HCT116 (cell line): ENCODE results near the gene ZNF107. TPM values are rescaled to one million over a fixed set of nuclear protein-coding genes. Genes with fewer than 3 reads are reported as not detected.

ENCODE experiments used
- ATAC-seq: fragments of 200-7000 bp; cut with Tn5 transposase; 2 replicates; pipeline ENCODE4 v1.9.1; 2020; ENCODE audit warnings: mild to moderate bottlenecking, moderate library complexity
- BruUV-seq: library from RNA; stranded (reverse); fragments of 400-500 nt; replicated peaks from 2 replicates; lab custom pipeline; 2021; lab: Mats Ljungman, UMichigan
- CTCF ChIA-PET: fragments of 300-600 bp; sonication (Branson Sonifier 250); formaldehyde crosslinking; loops from one replicate; lab custom pipeline; 2021; ENCODE audit warnings: antibody characterized with exemption; lab: Charles Lee
- POLR2A ChIA-PET: fragments of 300-600, 350-600 bp; sonication (Branson Sonifier 250); formaldehyde crosslinking; loops from one replicate; lab custom pipeline; 2021; ENCODE audit warnings: antibody characterized with exemption; lab: Charles Lee
- RAD21 ChIA-PET, 2 experiments: fragments of 300-600 bp; sonication (Branson Sonifier 250); formaldehyde crosslinking; loops; one replicate each; lab custom pipeline; 2023; ENCODE audit warnings: low total read pairs in 2 of 2; ENCODE audit not compliant: uncharacterized antibody in 2 of 2, unreplicated experiment in 2 of 2, low non-redundant PET in 1 of 2; lab: Charles Lee
- DNase-seq: peaks from one replicate; pipeline ENCODE4 v3.0.0-alpha.2; 2010; ENCODE audit warnings: low read depth, low spot score
- H2AFZ ChIP-seq: fragments of 200-600 bp; shearing (Covaris generic), sonication (generic); 2 replicates; pipeline ENCODE4 v1.6.1; 2017; ENCODE audit warnings: low read depth, mixed run types, mixed read lengths, antibody characterized with exemption, low read length; ENCODE audit not compliant: poor library complexity, severe bottlenecking
- H3K27ac ChIP-seq: 2 replicates; pipeline ENCODE4 v1.5.1; 2012; ENCODE audit warnings: low read depth, low read length
- H3K27me3 ChIP-seq: fragments of 200-600 bp; sonication (generic); 2 replicates; pipeline ENCODE4 v1.6.1; 2016; ENCODE audit warnings: mixed run types, low read length, mixed read lengths; ENCODE audit not compliant: insufficient read depth
- H3K36me3 ChIP-seq, 2 experiments: fragments of 200-500 bp in 1 of 2; fragments of 200-600 bp in 1 of 2; sonication (Bioruptor generic) in 1 of 2; sonication (generic) in 1 of 2; 2 replicates each; pipeline versions ENCODE4 v1.5.1 to v1.6.1; 2014 to 2016; ENCODE audit warnings: low read length in 2 of 2, inconsistent platforms in 1 of 2, mixed read lengths in 1 of 2, mixed run types in 1 of 2; ENCODE audit not compliant: insufficient read depth in 2 of 2, control insufficient read depth in 1 of 2
- H3K4me1 ChIP-seq, 2 experiments: fragments of 200-600 bp in 1 of 2; sonication (generic) in 1 of 2; 2 replicates each; pipeline versions ENCODE4 v1.5.1 to v1.6.1; 2012 to 2017; ENCODE audit warnings: low read length in 2 of 2, inconsistent platforms in 1 of 2, mild to moderate bottlenecking in 1 of 2, mixed read lengths in 1 of 2, mixed run types in 1 of 2, moderate library complexity in 1 of 2; ENCODE audit not compliant: insufficient read depth in 2 of 2, control insufficient read depth in 1 of 2
- H3K4me2 ChIP-seq: fragments of 200-600 bp; sonication (generic); 2 replicates; pipeline ENCODE4 v1.6.1; 2017; ENCODE audit warnings: mixed run types, low read length, mixed read lengths
- H3K4me3 ChIP-seq, 2 experiments: fragments of 200-600 bp in 1 of 2; sonication (generic) in 1 of 2; replicated peaks in 1 of 2; 2 replicates each; pipeline ENCODE4 v1.5.1; 2011 to 2016; ENCODE audit warnings: low read length in 2 of 2, control low read depth in 1 of 2, low read depth in 1 of 2, mild to moderate bottlenecking in 1 of 2, mixed read lengths in 1 of 2, mixed run types in 1 of 2
- H3K79me2 ChIP-seq: fragments of 200-600 bp; sonication (generic); 2 replicates; pipeline ENCODE4 v1.6.1; 2017; ENCODE audit warnings: mild to moderate bottlenecking, mixed run types, low read length, moderate library complexity, mixed read lengths; ENCODE audit not compliant: insufficient read depth
- H3K9ac ChIP-seq: fragments of 200-600 bp; sonication (generic); 2 replicates; pipeline ENCODE4 v1.6.1; 2016; ENCODE audit warnings: low read length, mixed read lengths
- H3K9me2 ChIP-seq: fragments of 200-600 bp; sonication (generic), shearing (Covaris generic); 2 replicates; pipeline ENCODE4 v1.6.1; 2017; ENCODE audit warnings: mixed run types, mild to moderate bottlenecking, moderate library complexity; ENCODE audit not compliant: insufficient read depth
- H3K9me3 ChIP-seq, 2 experiments: fragments of 200-500 bp in 1 of 2; fragments of 200-600 bp in 1 of 2; sonication (Bioruptor generic) in 1 of 2; sonication (generic) in 1 of 2; 2 replicates each; pipeline ENCODE4 v1.6.1; 2014 to 2017; ENCODE audit warnings: low read length in 2 of 2, mixed read lengths in 2 of 2, inconsistent platforms in 1 of 2, low read depth in 1 of 2, mild to moderate bottlenecking in 1 of 2, mixed run types in 1 of 2, moderate library complexity in 1 of 2; ENCODE audit not compliant: control insufficient read depth in 1 of 2, insufficient read depth in 1 of 2
- H4K20me1 ChIP-seq: fragments of 200-600 bp; sonication (generic), shearing (Covaris generic); 2 replicates; pipeline ENCODE4 v1.6.1; 2017; ENCODE audit warnings: mixed run types, mild to moderate bottlenecking, moderate library complexity; ENCODE audit not compliant: insufficient read depth
- CEBPB ChIP-seq: IDR thresholded peaks from 2 replicates; pipeline ENCODE4 v1.6.1; 2012; ENCODE audit warnings: low read depth
- EGR1 ChIP-seq: IDR thresholded peaks from 2 replicates; pipeline ENCODE4 v1.6.1; 2012; ENCODE audit warnings: low read depth
- EZH2phosphoT487 ChIP-seq: fragments of 200-600 bp; IDR thresholded peaks from 2 replicates; pipeline ENCODE4 v1.6.1; 2018; ENCODE audit warnings: antibody characterized with exemption, borderline replicate concordance
- FOSL1 ChIP-seq: IDR thresholded peaks from 2 replicates; pipeline ENCODE4 v1.6.1; 2012; ENCODE audit warnings: low read depth
- SP1 ChIP-seq: IDR thresholded peaks from 2 replicates; pipeline ENCODE4 v1.6.1; 2012; ENCODE audit warnings: low read depth
- SRF ChIP-seq: IDR thresholded peaks from 2 replicates; pipeline ENCODE4 v1.6.1; 2012; ENCODE audit warnings: low read depth
- YY1 ChIP-seq: IDR thresholded peaks from 2 replicates; pipeline ENCODE4 v1.6.1; 2011; ENCODE audit warnings: low read length, low read depth, moderate library complexity, mild to moderate bottlenecking; ENCODE audit not compliant: insufficient replicate concordance; ENCODE audit errors: extremely low read depth
- ZBTB33 ChIP-seq: IDR thresholded peaks from 2 replicates; pipeline ENCODE4 v1.6.1; 2011; ENCODE audit warnings: mild to moderate bottlenecking, low read length, moderate library complexity; ENCODE audit not compliant: insufficient replicate concordance; ENCODE audit errors: extremely low read depth
- ZNF274 ChIP-seq: fragments of 200-500 bp; sonication (Bioruptor generic); IDR thresholded peaks from 2 replicates; pipeline ENCODE4 v1.6.1; 2014; ENCODE audit warnings: mild to moderate bottlenecking, low read depth, low read length, inconsistent platforms
- intact Hi-C: fragments of 100-400 bp; cut with micrococcal nuclease; formaldehyde crosslinking; loops from 2 replicates; pipeline ENCODE4 v1.10.0; 2022
- total RNA-seq: library from RNA; stranded (reverse); gene quantifications from one replicate; pipeline ENCODE4 v1.2.1, GENCODE V29; 2021; ENCODE audit not compliant: unreplicated experiment

The ZNF107 gene
- total RNA-seq, 1 experiment from 2014 or later: 6.2 TPM

DNA sequence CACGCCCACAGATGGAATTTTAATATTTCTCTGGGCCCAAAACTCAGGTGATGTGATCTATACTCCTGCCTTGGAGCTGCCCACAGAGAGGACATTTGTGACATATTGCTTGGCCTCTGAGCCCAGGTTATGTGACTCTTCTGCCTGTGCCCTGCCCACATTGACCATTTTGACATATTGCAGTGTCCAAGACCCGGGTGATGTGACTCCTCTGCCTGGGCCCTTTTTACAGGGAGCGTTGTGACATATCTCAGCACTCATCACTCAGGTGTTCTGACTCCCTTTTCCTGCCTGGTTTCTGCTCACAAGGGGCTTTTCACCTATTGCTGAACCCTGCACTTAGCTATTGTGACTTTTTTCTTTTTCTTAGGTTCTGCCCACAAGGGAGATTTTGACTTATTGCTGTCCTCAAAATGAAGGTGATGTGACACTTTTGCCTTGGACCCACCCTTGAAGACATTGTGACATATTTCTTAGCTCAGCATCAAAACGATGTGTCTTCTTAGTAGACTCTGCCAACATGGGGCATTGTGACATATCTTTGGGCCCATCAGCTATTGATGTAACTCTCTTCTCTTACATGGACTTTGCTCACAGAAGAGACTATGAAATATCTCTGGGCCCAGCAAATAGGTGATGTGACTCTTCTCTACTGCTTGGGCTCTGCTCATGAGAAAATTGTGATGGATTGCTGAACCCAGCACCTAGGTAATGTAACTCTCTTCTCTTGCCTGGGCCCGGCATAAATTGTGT lies 11.0 kb upstream of the ZNF107 start:
- no TSS peak for BruUV-seq
- H3K4me2 ChIP-seq: no peak overlapping the region
- intact Hi-C loops: no loop called here
- no peaks in the 10 kb centered on the region; a peak in 1 of 4 replicates for H3K9me3 ChIP-seq
- TF ChIP-seq EZH2phosphoT487 (no peak), CEBPB (no peak), YY1 (no peak), SRF (no peak), FOSL1 (no peak), ZBTB33 (no peak), ZNF274 (no peak), EGR1 (no peak), SP1 (no peak)
- ATAC-seq: no peak
- ChIA-PET POLR2A (no interaction called here), CTCF (no interaction called here), RAD21 (no interaction called here)
- no peaks in the 10 kb centered on the region for H4K20me1 ChIP-seq
- no peaks in the 10 kb centered on the region for H3K4me1 ChIP-seq
- H3K79me2 ChIP-seq: no peaks in the 10 kb centered on the region
- no peak for DNase-seq
- no peaks in the 10 kb centered on the region for H3K27me3 ChIP-seq
- no peak overlapping the region for H3K27ac ChIP-seq
- H3K4me3 ChIP-seq: no peak overlapping the region
- no peak overlapping the region for H3K9ac ChIP-seq
- H3K36me3 ChIP-seq: no peaks in the 10 kb centered on the region
- H2AFZ ChIP-seq: no peak overlapping the region
- H3K9me2 ChIP-seq: no peaks in the 10 kb centered on the region
